Mucosa of gallbladder (tissue), 1 donor: ENCODE data around the gene TNFSF11. TPM values are rescaled to one million over a fixed set of nuclear protein-coding genes. Genes with fewer than 3 reads are reported as not detected.

Experiments
- DNase-seq: peaks from one replicate; pipeline ENCODE4 v3.0.0-alpha.2; 2020; ENCODE audit warnings: low spot score
- total RNA-seq: library from RNA; stranded (reverse); gene quantifications from one replicate; pipeline ENCODE4 v1.2.1, GENCODE V29; 2021
- donor health status: DM: no; HTN: no; CAD: no.

TNFSF11 gene
- total RNA-seq, 1 donor from 2014 or later = 0.95 TPM

GRCh38 chr13:42611086-42611779, 37.3 kb downstream of the TNFSF11 start:
- no peak for DNase-seq

- no peak for DNase-seq
Measured at GRCh38 chr13:42612021-42612765, 38.2 kb downstream of the TNFSF11 start.

- DNase-seq = no peak
Measured at GRCh38 chr13:42614436-42615035, 40.6 kb downstream of the TNFSF11 start.

- no peak for DNase-seq
Measured at GRCh38 chr13:42615691-42616090, 41.7 kb downstream of the TNFSF11 start.

- DNase-seq = no peak
Measured at GRCh38 chr13:42617221-42617620, 43.3 kb downstream of the TNFSF11 start.

GRCh38 chr13:42623916-42624315, 50.0 kb downstream of the TNFSF11 start:
- DNase-seq = no peak

GRCh38 chr13:42625611-42626010, 51.7 kb downstream of the TNFSF11 start:
- DNase-seq = no peak

GRCh38 chr13:42626176-42626860, 52.4 kb downstream of the TNFSF11 start:
- DNase-seq = no peak

- DNase-seq = no peak
Measured at GRCh38 chr13:42628666-42629065, 54.7 kb downstream of the TNFSF11 start.

- DNase-seq = no peak
Measured at GRCh38 chr13:42631181-42631580, 57.2 kb downstream of the TNFSF11 start.

- DNase-seq = no peak
Measured at GRCh38 chr13:42633495-42633894, 59.5 kb downstream of the TNFSF11 start.

- DNase-seq = no peak
Measured at GRCh38 chr13:42638101-42638500, 64.1 kb downstream of the TNFSF11 start.

GRCh38 chr13:42638886-42639285, 64.9 kb downstream of the TNFSF11 start:
- DNase-seq = no peak

GRCh38 chr13:42643076-42643475, 69.1 kb downstream of the TNFSF11 start:
- no peak for DNase-seq

- DNase-seq = no peak
Measured at GRCh38 chr13:42644841-42645240, 70.9 kb downstream of the TNFSF11 start.

- DNase-seq = no peak
Measured at GRCh38 chr13:42645717-42646116, 71.8 kb downstream of the TNFSF11 start.

- DNase-seq = no peak
Measured at GRCh38 chr13:42649141-42649540, 75.2 kb downstream of the TNFSF11 start.

- DNase-seq = no peak
Measured at GRCh38 chr13:42649831-42650230, 75.9 kb downstream of the TNFSF11 start.

GRCh38 chr13:42650506-42650905, 76.6 kb downstream of the TNFSF11 start:
- DNase-seq = no peak

- no peak for DNase-seq
Measured at GRCh38 chr13:42651936-42652641, 78.1 kb downstream of the TNFSF11 start.

GRCh38 chr13:42652642-42653415, 78.9 kb downstream of the TNFSF11 start:
- no peak for DNase-seq
